Measurements from ENCODE around the gene SLC25A18. TPM values are rescaled to one million over a fixed set of nuclear protein-coding genes. Genes with fewer than 3 reads are reported as not detected.
A peak's percentile ranks its signal among the peaks of the same experiment; 100 is the strongest.

SLC25A18 gene
- total RNA-seq, 2 donors from 2014 or later, result 9.0 to 10.6 TPM

DNA sequence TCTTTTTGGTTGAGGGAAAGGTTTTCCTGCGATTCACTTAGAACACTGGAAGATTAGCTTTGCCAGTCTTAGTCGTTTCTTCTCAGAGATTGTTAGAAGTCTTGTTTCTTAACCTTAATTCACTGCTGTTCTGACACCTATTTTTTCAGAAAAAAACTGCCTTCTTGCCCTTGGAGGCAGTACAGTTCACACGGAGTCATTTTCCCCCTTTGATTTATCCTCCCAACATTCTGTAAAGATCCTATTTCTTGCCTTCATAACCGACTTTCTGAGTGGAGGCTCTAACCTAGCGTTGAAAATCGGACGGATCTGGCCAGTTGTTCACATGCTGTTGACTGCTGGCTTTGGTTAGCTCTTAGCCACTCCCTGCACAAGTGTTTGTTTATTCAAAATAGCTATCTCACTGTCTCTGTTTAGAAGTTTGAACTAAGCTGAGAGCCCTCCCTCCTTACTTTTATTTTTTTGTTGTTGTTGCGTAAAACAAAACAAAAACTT lies 76.0 kb downstream of the SLC25A18 start:
- Histone ChIP-seq H3K4me1 (replicated peaks) (peaks cover 7% of the 10 kb centered on the region), H3K36me3 (no peaks in the 10 kb centered on the region), H3K27ac (peak overlapping the region; percentile 98 to 99), H3K9me3 (no peaks in the 10 kb centered on the region), H3K4me3 (peak overlapping the region; percentile 68 to 89), H3K27me3 (replicated peaks; ENCODE audit: insufficient read depth) (no peaks in the 10 kb centered on the region)
- TF ChIP-seq, protein P1, sequence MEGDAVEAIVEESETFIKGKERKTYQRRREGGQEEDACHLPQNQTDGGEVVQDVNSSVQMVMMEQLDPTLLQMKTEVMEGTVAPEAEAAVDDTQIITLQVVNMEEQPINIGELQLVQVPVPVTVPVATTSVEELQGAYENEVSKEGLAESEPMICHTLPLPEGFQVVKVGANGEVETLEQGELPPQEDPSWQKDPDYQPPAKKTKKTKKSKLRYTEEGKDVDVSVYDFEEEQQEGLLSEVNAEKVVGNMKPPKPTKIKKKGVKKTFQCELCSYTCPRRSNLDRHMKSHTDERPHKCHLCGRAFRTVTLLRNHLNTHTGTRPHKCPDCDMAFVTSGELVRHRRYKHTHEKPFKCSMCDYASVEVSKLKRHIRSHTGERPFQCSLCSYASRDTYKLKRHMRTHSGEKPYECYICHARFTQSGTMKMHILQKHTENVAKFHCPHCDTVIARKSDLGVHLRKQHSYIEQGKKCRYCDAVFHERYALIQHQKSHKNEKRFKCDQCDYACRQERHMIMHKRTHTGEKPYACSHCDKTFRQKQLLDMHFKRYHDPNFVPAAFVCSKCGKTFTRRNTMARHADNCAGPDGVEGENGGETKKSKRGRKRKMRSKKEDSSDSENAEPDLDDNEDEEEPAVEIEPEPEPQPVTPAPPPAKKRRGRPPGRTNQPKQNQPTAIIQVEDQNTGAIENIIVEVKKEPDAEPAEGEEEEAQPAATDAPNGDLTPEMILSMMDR (IDR thresholded peaks at IDR 0.05), result no peak
- TF ChIP-seq POLR2AphosphoS5 (IDR thresholded peaks at IDR 0.05), result peak; percentile 60
- peak; percentile 48 for TF ChIP-seq POLR2A (IDR thresholded peaks at IDR 0.05)
- intact Hi-C loops (cut with DNase I), result no loop called here
- WGBS, result 4% methylated on average over 8 of the region's 8 CpGs
- DNase-seq (ENCODE audit: low spot score), result peak; percentile 57

Other genes with a start within 250 kb of the SLC25A18 start
- gene CECR2, start 194.0 kb upstream of the SLC25A18 start, total RNA-seq, result 10 to 100 TPM in 1 of 2 donors, 1 to 10 TPM in 1; 3.1 to 10.1 TPM
- 100 to 1,000 TPM; 101 to 150 TPM for gene ATP6V1E1, start 65.3 kb downstream of the SLC25A18 start, total RNA-seq
- 10 to 100 TPM; 64.7 to 67.9 TPM for gene BCL2L13, start 75.3 kb downstream of the SLC25A18 start, total RNA-seq
- gene BID, start 211.0 kb downstream of the SLC25A18 start, total RNA-seq, result 10 to 100 TPM; 18.1 to 21.0 TPM

Measured in prostate gland (tissue), 2 donors.